Endothelial cell of umbilical vein (primary cell): ENCODE measurements around the gene BRF1. TPM values are rescaled to one million over a fixed set of nuclear protein-coding genes. Genes with fewer than 3 reads are reported as not detected.

Experiments used
- BruUV-seq: library from RNA; stranded (reverse); fragments of 400-500 nt; replicated peaks from 2 replicates; lab custom pipeline; 2021; lab: Mats Ljungman, UMichigan
- CTCF ChIA-PET: fragments of 300-600, 350-600 bp; sonication (Branson Sonifier 250); formaldehyde crosslinking; loops from one replicate; lab custom pipeline; 2021; ENCODE audit warnings: antibody characterized with exemption, inconsistent platforms; lab: Charles Lee
- POLR2A ChIA-PET: fragments of 300-600, 350-600 bp; sonication (Branson Sonifier 250); formaldehyde crosslinking; loops from one replicate; lab custom pipeline; 2021; ENCODE audit warnings: antibody characterized with exemption, inconsistent platforms; lab: Charles Lee
- DNase-seq: peaks from one replicate; pipeline ENCODE4 v3.0.0-alpha.2; 2011; ENCODE audit warnings: low read depth, low spot score
- FAIRE-seq: peaks from 2 replicates; lab custom pipeline; 2011; peaks lifted over from hg19 to GRCh38; lab: Jason Lieb, UNC
- H2AFZ ChIP-seq: 2 replicates; pipeline ENCODE4 v1.6.0; 2012; ENCODE audit warnings: low read depth, low read length, control low read depth, inconsistent platforms
- H3K27ac ChIP-seq: 2 replicates; pipeline ENCODE4 v1.5.1; 2011; ENCODE audit warnings: low read depth, mild to moderate bottlenecking, control low read depth, low read length, moderate library complexity; ENCODE audit not compliant: insufficient read depth
- H3K27me3 ChIP-seq, 2 experiments: 2 replicates each; pipeline versions ENCODE4 v1.6.0 to v1.6.1; 2011; ENCODE audit warnings: low read length in 2 of 2, mixed read lengths in 1 of 2; ENCODE audit not compliant: control insufficient read depth in 2 of 2, insufficient read depth in 2 of 2
- H3K36me3 ChIP-seq, 2 experiments: 2 replicates in 1 of 2; 3 replicates in 1 of 2; pipeline ENCODE4 v1.5.1; 2011; ENCODE audit warnings: low read length in 2 of 2, mild to moderate bottlenecking in 1 of 2, moderate library complexity in 1 of 2; ENCODE audit not compliant: control insufficient read depth in 2 of 2, insufficient read depth in 2 of 2; ENCODE audit errors: extremely low read depth in 1 of 2
- H3K4me1 ChIP-seq: 3 replicates; pipeline ENCODE4 v1.5.1; 2011; ENCODE audit warnings: mild to moderate bottlenecking, low read length; ENCODE audit not compliant: control insufficient read depth, insufficient read depth; ENCODE audit errors: extremely low read depth
- H3K4me2 ChIP-seq: 2 replicates; pipeline ENCODE4 v1.6.1; 2011; ENCODE audit warnings: low read length, control low read depth, mixed read lengths; ENCODE audit not compliant: insufficient read depth
- H3K4me3 ChIP-seq, 3 experiments: fragments of 200-600 bp in 1 of 3; sonication (generic), shearing (Covaris generic) in 1 of 3; replicated peaks in 1 of 3; 2 replicates each; pipeline ENCODE4 v1.5.1; 2011 to 2016; ENCODE audit warnings: control low read depth in 3 of 3, low read length in 3 of 3, mild to moderate bottlenecking in 2 of 3, inconsistent platforms in 1 of 3, low read depth in 1 of 3, moderate library complexity in 1 of 3; ENCODE audit not compliant: insufficient read depth in 1 of 3
- H3K79me2 ChIP-seq: 2 replicates; pipeline ENCODE4 v1.6.0; 2012; ENCODE audit warnings: low read length, inconsistent platforms; ENCODE audit not compliant: control insufficient read depth, insufficient read depth
- H3K9ac ChIP-seq: replicated peaks from 2 replicates; pipeline ENCODE3; 2011; ENCODE audit warnings: low read length, control low read depth; ENCODE audit not compliant: insufficient read depth; ENCODE audit errors: extremely low read depth
- H3K9me1 ChIP-seq: replicated peaks from 3 replicates; pipeline ENCODE4 v1.6.0; 2011; ENCODE audit warnings: mild to moderate bottlenecking, low read length; ENCODE audit not compliant: control insufficient read depth, insufficient read depth; ENCODE audit errors: extremely low read depth
- H3K9me3 ChIP-seq: replicated peaks from 2 replicates; pipeline ENCODE4 v1.5.1; 2012; ENCODE audit warnings: low read length, inconsistent platforms; ENCODE audit not compliant: control insufficient read depth, insufficient read depth
- H4K20me1 ChIP-seq: replicated peaks from 2 replicates; pipeline ENCODE3; 2011; ENCODE audit warnings: mild to moderate bottlenecking, low read length; ENCODE audit not compliant: control insufficient read depth, insufficient read depth; ENCODE audit errors: extremely low read depth
- CTCF ChIP-seq, 2 donors: IDR thresholded peaks; 1 replicate in 1 of 2; 2 replicates in 1 of 2; pipeline ENCODE4 v1.5.1; 2011; ENCODE audit warnings: low read length in 2 of 2, mild to moderate bottlenecking in 2 of 2, moderate library complexity in 2 of 2, control low read depth in 1 of 2, inconsistent platforms in 1 of 2, low read depth in 1 of 2; ENCODE audit not compliant: insufficient read depth in 1 of 2; ENCODE audit errors: extremely low read depth in 1 of 2
- FOS ChIP-seq: IDR thresholded peaks from 2 replicates; pipeline ENCODE4 v1.6.1; 2011; ENCODE audit warnings: mild to moderate bottlenecking, low read length, moderate library complexity, borderline replicate concordance; ENCODE audit not compliant: insufficient read depth
- GATA2 ChIP-seq: IDR thresholded peaks from 2 replicates; pipeline ENCODE4 v1.7.0; 2011; ENCODE audit warnings: low read depth, mild to moderate bottlenecking, moderate library complexity, mixed read lengths, low read length; ENCODE audit not compliant: insufficient read length, insufficient read depth
- MYC ChIP-seq: IDR thresholded peaks from one replicate; pipeline ENCODE4 v1.6.1; 2011; ENCODE audit warnings: mild to moderate bottlenecking, low read depth, low read length
- POLR2A ChIP-seq: IDR thresholded peaks from 2 replicates; pipeline ENCODE4 v1.6.1; 2012; ENCODE audit warnings: low read depth, mild to moderate bottlenecking, control low read depth, low read length
- POLR2AphosphoS5 ChIP-seq: IDR thresholded peaks from 2 replicates; pipeline ENCODE4 v1.6.1; 2012; ENCODE audit warnings: low read depth, mild to moderate bottlenecking, control low read depth, low read length, moderate library complexity; ENCODE audit not compliant: insufficient read depth
- dilution Hi-C: fragments of 300-500 bp; cut with MboI; formaldehyde crosslinking; loops from one replicate; pipeline ENCODE4 v1.15.0; 2019; ENCODE audit warnings: low sequenced_read_pairs; ENCODE audit not compliant: extremely low pct_ligation_motif_present
- intact Hi-C: fragments of 100-400 bp; cut with micrococcal nuclease; formaldehyde crosslinking; loops from one replicate; pipeline ENCODE4 v1.10.0; 2022
- polyA plus RNA-seq, 4 experiments: library from polyadenylated mRNA; depleted of rRNA in 3 of 4; stranded (reverse) in 3 of 4; unstranded in 1 of 4; fragments of >200 nt; gene quantifications; 2 replicates each; pipeline versions ENCODE4 v1.2.1 to v1.2.3, GENCODE V29; 2011 to 2012; ENCODE audit warnings: missing spikeins in 1 of 4
- total RNA-seq: library from RNA; stranded (reverse); gene quantifications from 2 replicates; pipeline ENCODE4 v1.2.3, GENCODE V29; 2021

Gene BRF1
- total and polyA plus RNA-seq, 2 donors (not counting 3 experiments of a cell fraction or from before 2014, with no cell fraction given) = 19.0 to 47.2 TPM

DNA sequence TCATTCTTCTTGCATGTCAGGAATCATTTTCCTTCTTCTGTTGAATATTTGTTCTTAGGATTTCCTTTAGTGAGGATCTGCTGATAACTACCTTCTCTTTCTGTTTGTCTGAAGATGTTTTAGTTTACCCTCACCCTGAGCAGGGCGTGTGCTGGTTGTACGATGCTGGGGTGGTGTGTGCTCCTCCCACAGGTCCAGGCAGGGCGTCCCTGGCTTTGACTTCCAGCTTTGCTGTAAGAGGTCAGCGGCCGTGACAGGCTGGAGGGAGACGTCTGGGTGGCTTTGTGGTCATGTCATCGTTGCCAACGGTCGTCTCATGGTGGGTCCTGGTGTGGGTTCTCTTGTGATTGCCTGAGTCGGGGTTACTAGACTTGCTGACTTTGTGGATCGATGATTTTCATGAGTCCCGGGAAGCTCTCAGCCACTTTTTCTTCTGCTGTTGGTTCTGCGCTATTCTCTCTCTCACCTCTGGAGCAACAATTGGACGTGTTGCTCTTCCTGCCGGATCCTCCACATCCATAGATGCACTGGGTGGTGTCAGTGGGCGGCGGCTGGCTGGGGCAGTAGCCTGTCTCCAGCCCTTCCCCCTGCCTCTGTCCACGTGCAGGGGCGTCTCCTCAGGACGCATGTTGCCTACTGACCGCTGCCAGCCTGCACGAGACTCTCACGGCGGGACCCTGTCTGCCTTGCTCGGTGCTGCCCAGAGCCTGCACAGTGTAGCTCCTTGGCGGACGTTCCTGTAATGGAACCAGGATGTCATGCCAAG is 22.2 kb upstream of the BRF1 start:
- no peaks in the 10 kb centered on the region for H3K27me3 ChIP-seq
- no peaks in the 10 kb centered on the region for H3K9me3 ChIP-seq
- FAIRE-seq (no peak), DNase-seq (no peak)
- POLR2A ChIA-PET = no interaction called here
- CTCF ChIA-PET = interaction anchor here (0.6 to 1.6 kb wide), 3 partner anchors 20 to 1346 kb away, joined by 3 to 4 read pairs (median 3); no protein-coding TSS in a partner anchor
- H3K4me1 ChIP-seq = no peaks in the 10 kb centered on the region
- TF ChIP-seq POLR2A (no peak), GATA2 (no peak), CTCF (IDR thresholded peaks at IDR 0.05; ENCODE audit: extremely low read depth in 1 of 2, insufficient read depth in 1 of 2, low read depth in 1 of 2, low read length in 2 of 2) (no peak), FOS (no peak), POLR2AphosphoS5 (no peak), MYC (no peak)
- intact Hi-C loops (no loop called here), dilution Hi-C loops (no loop called here)
- H3K9ac ChIP-seq = no peak overlapping the region
- no TSS peak for BruUV-seq
- no peaks in the 10 kb centered on the region for H3K9me1 ChIP-seq
- H4K20me1 ChIP-seq = no peaks in the 10 kb centered on the region
- no peak overlapping the region for H3K27ac ChIP-seq
- no peak overlapping the region for H3K4me2 ChIP-seq
- no peaks in the 10 kb centered on the region for H3K36me3 ChIP-seq
- H3K4me3 ChIP-seq = no peak overlapping the region
- H2AFZ ChIP-seq = no peak overlapping the region
- H3K79me2 ChIP-seq = peaks cover 15% of the 10 kb centered on the region
